ENCODE results near the gene PLPPR1.
"Not testable (repeated sequence)": the region's sequence is repeated elsewhere in the genome, so short reads cannot be mapped to it uniquely, and the experiment has no call there.

Gene PLPPR1

DNA sequence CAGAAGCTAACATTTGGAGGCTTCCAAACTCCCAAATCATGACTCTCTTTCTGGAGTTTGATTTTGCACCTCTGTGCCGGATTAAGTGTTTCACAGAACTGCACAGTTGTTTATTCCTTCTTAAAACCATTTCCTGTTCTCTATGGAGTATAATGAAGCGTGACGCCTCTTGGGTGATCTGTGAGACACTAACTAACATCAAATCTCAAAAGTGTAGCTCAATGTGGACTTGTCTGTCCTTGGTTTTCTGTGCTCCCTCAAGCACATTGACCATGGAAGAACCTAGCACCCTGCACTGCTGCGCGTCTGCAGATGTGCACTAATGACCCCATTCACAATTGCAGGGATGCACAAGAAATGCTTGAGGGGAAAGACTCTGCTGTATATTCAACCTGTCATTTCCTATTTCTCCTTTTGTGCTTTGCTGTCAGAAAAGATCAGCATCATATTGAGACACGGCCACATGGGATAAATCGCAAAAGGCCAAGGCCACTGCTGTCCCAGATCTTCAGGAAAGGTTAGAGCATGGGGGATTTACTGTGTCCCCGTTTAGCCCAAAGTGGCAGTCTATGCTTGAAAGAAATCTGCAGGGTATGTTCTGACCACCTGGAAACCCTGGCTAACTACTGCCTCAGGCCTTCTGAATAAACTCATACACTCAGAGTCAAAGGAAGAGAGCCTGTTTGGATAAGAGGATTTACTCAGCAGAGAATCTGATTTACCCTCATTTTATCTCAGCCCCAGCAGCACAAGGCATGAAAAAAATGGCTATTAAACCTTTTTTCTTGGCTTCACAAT is 246.6 kb downstream of the PLPPR1 start:
- peaks cover 0 to 5% (median 0%) of the 10 kb centered on the region in 3 donors for H3K9me3 ChIP-seq
- no peak for DNase-seq
- no peaks in the 10 kb centered on the region for H3K36me3 ChIP-seq
- TF ChIP-seq, protein P1, sequence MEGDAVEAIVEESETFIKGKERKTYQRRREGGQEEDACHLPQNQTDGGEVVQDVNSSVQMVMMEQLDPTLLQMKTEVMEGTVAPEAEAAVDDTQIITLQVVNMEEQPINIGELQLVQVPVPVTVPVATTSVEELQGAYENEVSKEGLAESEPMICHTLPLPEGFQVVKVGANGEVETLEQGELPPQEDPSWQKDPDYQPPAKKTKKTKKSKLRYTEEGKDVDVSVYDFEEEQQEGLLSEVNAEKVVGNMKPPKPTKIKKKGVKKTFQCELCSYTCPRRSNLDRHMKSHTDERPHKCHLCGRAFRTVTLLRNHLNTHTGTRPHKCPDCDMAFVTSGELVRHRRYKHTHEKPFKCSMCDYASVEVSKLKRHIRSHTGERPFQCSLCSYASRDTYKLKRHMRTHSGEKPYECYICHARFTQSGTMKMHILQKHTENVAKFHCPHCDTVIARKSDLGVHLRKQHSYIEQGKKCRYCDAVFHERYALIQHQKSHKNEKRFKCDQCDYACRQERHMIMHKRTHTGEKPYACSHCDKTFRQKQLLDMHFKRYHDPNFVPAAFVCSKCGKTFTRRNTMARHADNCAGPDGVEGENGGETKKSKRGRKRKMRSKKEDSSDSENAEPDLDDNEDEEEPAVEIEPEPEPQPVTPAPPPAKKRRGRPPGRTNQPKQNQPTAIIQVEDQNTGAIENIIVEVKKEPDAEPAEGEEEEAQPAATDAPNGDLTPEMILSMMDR (IDR thresholded peaks at IDR 0.05) = no peak
- no peaks in the 10 kb centered on the region for H3K4me1 ChIP-seq
- H3K27ac ChIP-seq = no peak overlapping the region
- intact Hi-C loops (cut with DNase I; ENCODE audit: low total_unique reads) = no loop called here
- H3K4me3 ChIP-seq = no peak overlapping the region
- no peaks in the 10 kb centered on the region for H3K27me3 ChIP-seq

DNA sequence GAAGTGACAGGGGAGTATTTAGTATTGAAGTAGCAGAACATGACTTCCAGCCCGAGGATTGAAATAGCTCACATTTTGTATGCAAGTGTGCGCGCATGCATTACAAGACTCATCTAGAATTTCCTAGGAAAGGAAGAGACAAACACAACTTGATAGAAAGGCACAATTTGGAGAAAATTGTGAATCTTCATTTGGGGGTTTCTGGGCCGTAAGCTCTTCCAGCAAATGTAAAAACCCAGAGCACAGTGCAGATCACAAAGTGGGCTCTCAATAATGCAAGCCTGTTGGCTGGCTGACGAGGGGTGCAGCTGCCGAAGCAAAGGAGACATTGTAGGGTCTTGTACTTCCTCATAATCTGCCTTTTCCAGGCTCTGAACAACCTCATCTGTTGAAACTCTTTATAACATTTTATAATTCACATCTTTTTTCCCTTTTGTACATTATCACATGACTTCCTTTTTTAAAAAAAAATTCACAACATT is 247.3 kb downstream of the PLPPR1 start:
- Histone ChIP-seq H3K27ac (no peak overlapping the region), H3K4me1 (no peaks in the 10 kb centered on the region)

DNA sequence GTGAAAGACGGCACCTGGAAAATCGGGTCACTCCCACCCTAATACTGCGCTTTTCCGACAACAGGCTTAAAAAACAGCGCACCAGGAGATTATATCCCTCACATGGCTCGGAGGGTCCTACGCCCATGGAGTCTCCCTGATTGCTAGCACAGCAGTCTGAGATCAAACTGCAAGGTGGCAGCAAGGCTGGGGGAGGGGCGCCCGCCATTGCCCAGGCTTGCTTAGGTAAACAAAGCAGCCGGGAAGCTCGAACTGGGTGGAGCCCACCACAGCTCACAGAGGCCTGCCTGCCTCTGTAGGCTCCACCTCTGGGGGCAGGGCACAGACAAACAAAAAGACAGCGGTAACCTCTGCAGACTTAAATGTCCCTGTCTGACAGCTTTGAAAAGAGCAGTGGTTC is 262.5 kb downstream of the PLPPR1 start:
- H3K9me3 ChIP-seq; intact Hi-C loops (cut with DNase I; ENCODE audit: low total_unique reads); H3K36me3 ChIP-seq; H3K27me3 ChIP-seq; H3K27ac ChIP-seq; DNase-seq; H3K4me3 ChIP-seq; H3K4me1 ChIP-seq: not testable (repeated sequence)

More for the DNA sequence above, 247.3 kb downstream of the PLPPR1 start:
- no peaks in the 10 kb centered on the region for H3K36me3 ChIP-seq
- intact Hi-C loops (cut with DNase I; ENCODE audit: low total_unique reads) = no loop called here
- peaks cover 0 to 5% (median 0%) of the 10 kb centered on the region in 3 donors for H3K9me3 ChIP-seq
- no peak for DNase-seq
- H3K4me3 ChIP-seq = no peak overlapping the region
- H3K27me3 ChIP-seq = no peaks in the 10 kb centered on the region
- TF ChIP-seq, protein P1 (IDR thresholded peaks at IDR 0.05) = no peak

DNA sequence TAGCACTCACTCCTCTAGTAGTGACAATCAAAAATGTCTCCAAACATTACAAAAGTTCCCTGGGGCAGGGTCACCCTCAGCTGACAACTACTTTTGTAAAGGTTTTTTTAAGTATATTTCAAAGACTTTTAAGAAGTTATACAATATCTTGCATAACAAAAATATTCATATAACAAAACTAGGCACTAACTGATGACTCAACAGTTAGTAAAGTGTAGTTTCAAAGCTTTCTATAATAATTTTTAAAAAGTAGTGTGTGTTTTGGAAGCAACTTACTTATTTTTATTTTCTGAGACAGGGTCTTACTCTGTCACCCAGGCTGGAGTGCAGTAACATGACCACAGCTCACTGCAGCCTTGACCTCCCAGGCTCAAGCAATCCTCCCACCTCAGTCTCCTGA is 271.4 kb downstream of the PLPPR1 start:
- Histone ChIP-seq H3K27ac (no peak overlapping the region), H3K4me3 (no peak overlapping the region), H3K36me3 (no peaks in the 10 kb centered on the region), H3K9me3 (no peaks in the 10 kb centered on the region), H3K4me1 (no peaks in the 10 kb centered on the region), H3K27me3 (no peaks in the 10 kb centered on the region)
- DNase-seq = no peak
- TF ChIP-seq, protein P1 (IDR thresholded peaks at IDR 0.05) = no peak
- intact Hi-C loops (cut with DNase I; ENCODE audit: low total_unique reads) = no loop called here

DNA sequence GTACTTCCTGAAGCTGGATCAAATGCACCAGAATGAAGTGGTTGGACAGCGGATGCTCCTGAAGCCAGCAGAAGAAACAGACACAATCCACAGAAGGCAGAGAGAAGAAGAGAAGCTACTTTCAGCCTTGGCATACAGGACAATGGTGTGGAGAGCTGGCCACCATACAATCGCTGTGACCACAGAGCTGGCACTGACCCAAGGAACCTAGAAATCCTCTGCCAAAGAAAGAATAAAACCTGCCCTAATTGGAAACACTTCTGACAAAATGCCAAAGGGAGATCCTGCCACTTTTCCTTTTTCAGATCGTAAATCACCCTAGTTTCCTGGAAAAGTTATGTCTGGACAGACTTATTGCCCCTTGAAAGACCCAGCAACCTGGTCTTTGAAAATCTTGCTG is 278.5 kb downstream of the PLPPR1 start:
- no peak for DNase-seq
- Histone ChIP-seq H3K4me1 (no peaks in the 10 kb centered on the region), H3K9me3 (no peaks in the 10 kb centered on the region), H3K27ac (no peak overlapping the region), H3K36me3 (no peaks in the 10 kb centered on the region), H3K27me3 (peaks cover 0 to 6% of the 10 kb centered on the region in 2 donors), H3K4me3 (no peak overlapping the region)
- TF ChIP-seq, protein P1 (IDR thresholded peaks at IDR 0.05) = no peak
- intact Hi-C loops (cut with DNase I; ENCODE audit: low total_unique reads) = no loop called here

DNA sequence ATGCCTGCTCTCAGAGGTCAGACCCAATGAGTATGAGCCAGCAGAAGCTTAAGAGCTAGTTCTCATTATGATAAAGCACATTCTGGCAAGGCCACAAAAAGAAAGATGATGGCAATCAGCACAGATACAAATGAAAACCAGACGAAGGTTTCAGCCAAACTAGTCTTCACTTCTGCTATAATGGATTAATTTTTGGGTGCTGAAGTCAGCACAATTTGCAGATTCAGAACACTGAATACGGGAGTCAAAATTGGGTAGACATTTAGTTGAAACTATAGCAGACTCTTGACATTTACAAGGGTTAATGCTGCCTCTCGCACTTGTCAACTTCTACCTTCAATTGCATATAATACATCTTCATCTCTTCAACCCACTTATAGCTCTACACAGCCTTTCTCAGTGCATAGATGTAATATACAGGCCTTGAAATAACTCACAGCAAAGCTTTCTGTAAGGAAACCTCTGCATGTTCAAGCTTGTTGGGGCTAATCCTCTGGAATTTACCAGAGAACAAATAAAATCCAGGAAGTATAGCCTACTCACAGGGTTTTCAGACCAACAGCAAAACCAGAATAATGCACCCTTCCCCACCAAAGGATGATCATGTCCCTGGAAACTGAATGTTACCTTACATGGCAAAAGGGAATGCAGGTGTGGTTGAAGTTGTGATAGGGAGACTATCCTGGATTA is 279.1 kb downstream of the PLPPR1 start:
- no peaks in the 10 kb centered on the region for H3K9me3 ChIP-seq
- no peaks in the 10 kb centered on the region for H3K36me3 ChIP-seq
- peaks cover 0 to 6% of the 10 kb centered on the region in 2 donors for H3K27me3 ChIP-seq
- H3K27ac ChIP-seq = no peak overlapping the region
- no peak overlapping the region for H3K4me3 ChIP-seq
- no peaks in the 10 kb centered on the region for H3K4me1 ChIP-seq
- intact Hi-C loops (cut with DNase I; ENCODE audit: low total_unique reads) = no loop called here
- DNase-seq = no peak
- TF ChIP-seq, protein P1 (IDR thresholded peaks at IDR 0.05) = no peak

Measured in tibial artery (tissue), 4 donors.